ENCODE results near the gene TBXAS1.

TBXAS1 gene

GRCh38 chr7:140036224-140036962 lies 207.3 kb downstream of the TBXAS1 start:
- H3K9me2 ChIP-seq (replicated peaks; ENCODE audit: control insufficient read depth, low read length): no peaks in the 10 kb centered on the region
- no peaks in the 10 kb centered on the region for H3K27me3 ChIP-seq (ENCODE audit: control insufficient read depth, low read length)
- no peaks in the 10 kb centered on the region for H3K79me2 ChIP-seq (ENCODE audit: control insufficient read depth, low read length)
- no peaks in the 10 kb centered on the region for H3K9me3 ChIP-seq (ENCODE audit: control insufficient read depth, insufficient read depth, low read length)
- no peaks in the 10 kb centered on the region for H4K20me1 ChIP-seq (ENCODE audit: control insufficient read depth, insufficient read depth, low read depth, low read length)
- no peak overlapping the region for H3K27ac ChIP-seq (ENCODE audit: low read depth, low read length)
- no peaks in the 10 kb centered on the region for H3F3A ChIP-seq (ENCODE audit: control insufficient read depth, insufficient read depth)
- H3K4me2 ChIP-seq (ENCODE audit: low read length): no peak overlapping the region
- H3K36me3 ChIP-seq (ENCODE audit: control insufficient read depth, low read length): no peaks in the 10 kb centered on the region
- TF ChIP-seq CTCF (IDR thresholded peaks at IDR 0.05; ENCODE audit: low read depth, low read length, poor library complexity, severe bottlenecking) (no peak), EZH2phosphoT487 (IDR thresholded peaks at IDR 0.05; ENCODE audit: borderline replicate concordance, low read length) (no peak)
- no peak overlapping the region for H3K4me3 ChIP-seq (ENCODE audit: low read length)
- peaks cover 19% of the 10 kb centered on the region for H3K4me1 ChIP-seq (ENCODE audit: control insufficient read depth, low read length)

DNA sequence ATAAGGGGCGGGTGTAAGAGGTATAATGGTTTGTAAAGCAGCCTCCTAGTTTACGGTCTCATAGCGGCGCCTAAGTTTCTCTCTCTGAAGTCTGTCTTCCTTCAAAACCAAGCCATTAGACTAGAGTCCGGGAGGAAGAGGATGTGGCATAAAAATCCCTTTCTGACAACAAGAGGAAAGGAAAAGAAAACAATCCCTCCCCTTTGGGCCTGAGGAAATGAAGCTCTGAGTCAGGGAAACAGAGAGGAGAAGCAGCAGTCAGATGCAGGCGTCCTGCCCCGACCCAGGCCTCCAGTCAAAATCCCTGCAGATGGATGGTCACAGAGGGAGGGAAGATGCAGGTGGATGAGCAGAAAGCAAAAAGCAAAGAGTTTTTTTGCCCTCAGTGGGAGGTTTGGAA lies 210.0 kb downstream of the TBXAS1 start:
- H3K36me3 ChIP-seq (ENCODE audit: control insufficient read depth, low read length): no peaks in the 10 kb centered on the region
- no peak overlapping the region for H3K4me3 ChIP-seq (ENCODE audit: low read length)
- H3K27me3 ChIP-seq (ENCODE audit: control insufficient read depth, low read length): no peaks in the 10 kb centered on the region
- H3K9me3 ChIP-seq (ENCODE audit: control insufficient read depth, insufficient read depth, low read length): no peaks in the 10 kb centered on the region
- no peaks in the 10 kb centered on the region for H3K79me2 ChIP-seq (ENCODE audit: control insufficient read depth, low read length)
- no peaks in the 10 kb centered on the region for H3K9me2 ChIP-seq (replicated peaks; ENCODE audit: control insufficient read depth, low read length)
- peaks cover 6% of the 10 kb centered on the region for H3K4me1 ChIP-seq (ENCODE audit: control insufficient read depth, low read length)
- H4K20me1 ChIP-seq (ENCODE audit: control insufficient read depth, insufficient read depth, low read depth, low read length): no peaks in the 10 kb centered on the region
- no peaks in the 10 kb centered on the region for H3F3A ChIP-seq (ENCODE audit: control insufficient read depth, insufficient read depth)
- H3K27ac ChIP-seq (ENCODE audit: low read depth, low read length): no peak overlapping the region
- TF ChIP-seq CTCF (IDR thresholded peaks at IDR 0.05; ENCODE audit: low read depth, low read length, poor library complexity, severe bottlenecking) (no peak), EZH2phosphoT487 (IDR thresholded peaks at IDR 0.05; ENCODE audit: borderline replicate concordance, low read length) (no peak)
- no peak overlapping the region for H3K4me2 ChIP-seq (ENCODE audit: low read length)

GRCh38 chr7:140039896-140040295 lies 210.8 kb downstream of the TBXAS1 start:
- Histone ChIP-seq H3K4me2 (ENCODE audit: low read length) (no peak overlapping the region), H3K9me3 (ENCODE audit: control insufficient read depth, insufficient read depth, low read length) (no peaks in the 10 kb centered on the region), H3K27me3 (ENCODE audit: control insufficient read depth, low read length) (no peaks in the 10 kb centered on the region), H3F3A (ENCODE audit: control insufficient read depth, insufficient read depth) (no peaks in the 10 kb centered on the region), H3K4me3 (ENCODE audit: low read length) (no peak overlapping the region), H3K27ac (ENCODE audit: low read depth, low read length) (no peak overlapping the region), H3K79me2 (ENCODE audit: control insufficient read depth, low read length) (no peaks in the 10 kb centered on the region), H3K9me2 (replicated peaks; ENCODE audit: control insufficient read depth, low read length) (no peaks in the 10 kb centered on the region), H4K20me1 (ENCODE audit: control insufficient read depth, insufficient read depth, low read depth, low read length) (no peaks in the 10 kb centered on the region), H3K36me3 (ENCODE audit: control insufficient read depth, low read length) (no peaks in the 10 kb centered on the region), H3K4me1 (ENCODE audit: control insufficient read depth, low read length) (peaks cover 6% of the 10 kb centered on the region)
- TF ChIP-seq EZH2phosphoT487 (IDR thresholded peaks at IDR 0.05; ENCODE audit: borderline replicate concordance, low read length): no peak
- no peak for TF ChIP-seq CTCF (IDR thresholded peaks at IDR 0.05; ENCODE audit: low read depth, low read length, poor library complexity, severe bottlenecking)

All from DOHH2 (cell line).